ENCODE measurements around the gene PTCRA. TPM values are rescaled to one million over a fixed set of nuclear protein-coding genes. Genes with fewer than 3 reads are reported as not detected.

Gene PTCRA
- total and polyA plus RNA-seq, 4 donors, result 0.37 to 5.5 (median 4.0) TPM

DNA sequence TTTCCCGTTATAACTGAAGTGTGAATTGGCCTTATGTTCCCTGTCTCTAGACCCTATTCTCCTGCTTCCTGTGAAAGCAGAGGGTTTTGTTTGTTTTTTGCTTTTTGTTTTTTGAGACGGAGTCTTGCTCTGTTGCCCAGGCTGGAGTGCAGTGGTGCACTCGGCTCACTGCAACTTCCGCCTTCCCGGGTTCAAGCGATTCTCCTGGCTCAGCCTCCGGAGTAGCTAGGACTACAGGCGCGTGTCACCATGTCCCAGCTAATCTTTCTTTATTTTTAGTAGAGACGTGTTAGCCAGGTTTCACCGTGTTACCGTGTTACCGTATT is 44.0 kb downstream of the PTCRA start:
- WGBS, 2 donors, result 14 to 47% methylated on average over 13 of the region's 13 CpGs
- TF ChIP-seq, protein P1, sequence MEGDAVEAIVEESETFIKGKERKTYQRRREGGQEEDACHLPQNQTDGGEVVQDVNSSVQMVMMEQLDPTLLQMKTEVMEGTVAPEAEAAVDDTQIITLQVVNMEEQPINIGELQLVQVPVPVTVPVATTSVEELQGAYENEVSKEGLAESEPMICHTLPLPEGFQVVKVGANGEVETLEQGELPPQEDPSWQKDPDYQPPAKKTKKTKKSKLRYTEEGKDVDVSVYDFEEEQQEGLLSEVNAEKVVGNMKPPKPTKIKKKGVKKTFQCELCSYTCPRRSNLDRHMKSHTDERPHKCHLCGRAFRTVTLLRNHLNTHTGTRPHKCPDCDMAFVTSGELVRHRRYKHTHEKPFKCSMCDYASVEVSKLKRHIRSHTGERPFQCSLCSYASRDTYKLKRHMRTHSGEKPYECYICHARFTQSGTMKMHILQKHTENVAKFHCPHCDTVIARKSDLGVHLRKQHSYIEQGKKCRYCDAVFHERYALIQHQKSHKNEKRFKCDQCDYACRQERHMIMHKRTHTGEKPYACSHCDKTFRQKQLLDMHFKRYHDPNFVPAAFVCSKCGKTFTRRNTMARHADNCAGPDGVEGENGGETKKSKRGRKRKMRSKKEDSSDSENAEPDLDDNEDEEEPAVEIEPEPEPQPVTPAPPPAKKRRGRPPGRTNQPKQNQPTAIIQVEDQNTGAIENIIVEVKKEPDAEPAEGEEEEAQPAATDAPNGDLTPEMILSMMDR (IDR thresholded peaks at IDR 0.05; ENCODE audit: control extremely low read depth, extremely low read depth), result no peak
- Histone ChIP-seq H3K9ac (ENCODE audit: insufficient read depth in 1 of 2, low read length in 2 of 2) (no peak overlapping the region), H3K9me3 (ENCODE audit: control insufficient read depth in 4 of 4, insufficient read depth in 3 of 4, low read length in 3 of 4) (no peaks in the 10 kb centered on the region), H3K4me1 (ENCODE audit: control insufficient read depth in 5 of 5, insufficient read depth in 5 of 5, low read length in 5 of 5) (peaks cover 0 to 14% (median 2%) of the 10 kb centered on the region in 5 donors), H3K4me3 (no peak overlapping the region), H3K36me3 (ENCODE audit: control insufficient read depth in 4 of 4, insufficient read depth in 4 of 4, low read length in 4 of 4) (peaks cover 0 to 18% (median 7%) of the 10 kb centered on the region in 4 donors), H3K27me3 (ENCODE audit: control insufficient read depth in 3 of 3, insufficient read depth in 3 of 3, low read length in 2 of 3) (peaks cover 0 to 4% (median 3%) of the 10 kb centered on the region in 3 donors), H3K27ac (ENCODE audit: low read depth in 1 of 2, low read length in 1 of 2) (peak overlapping the region in 1 of 2 donors; percentile 52)
- no peak for DNase-seq
- no peak for ATAC-seq (ENCODE audit: insufficient read depth, low FRiP score)

DNA sequence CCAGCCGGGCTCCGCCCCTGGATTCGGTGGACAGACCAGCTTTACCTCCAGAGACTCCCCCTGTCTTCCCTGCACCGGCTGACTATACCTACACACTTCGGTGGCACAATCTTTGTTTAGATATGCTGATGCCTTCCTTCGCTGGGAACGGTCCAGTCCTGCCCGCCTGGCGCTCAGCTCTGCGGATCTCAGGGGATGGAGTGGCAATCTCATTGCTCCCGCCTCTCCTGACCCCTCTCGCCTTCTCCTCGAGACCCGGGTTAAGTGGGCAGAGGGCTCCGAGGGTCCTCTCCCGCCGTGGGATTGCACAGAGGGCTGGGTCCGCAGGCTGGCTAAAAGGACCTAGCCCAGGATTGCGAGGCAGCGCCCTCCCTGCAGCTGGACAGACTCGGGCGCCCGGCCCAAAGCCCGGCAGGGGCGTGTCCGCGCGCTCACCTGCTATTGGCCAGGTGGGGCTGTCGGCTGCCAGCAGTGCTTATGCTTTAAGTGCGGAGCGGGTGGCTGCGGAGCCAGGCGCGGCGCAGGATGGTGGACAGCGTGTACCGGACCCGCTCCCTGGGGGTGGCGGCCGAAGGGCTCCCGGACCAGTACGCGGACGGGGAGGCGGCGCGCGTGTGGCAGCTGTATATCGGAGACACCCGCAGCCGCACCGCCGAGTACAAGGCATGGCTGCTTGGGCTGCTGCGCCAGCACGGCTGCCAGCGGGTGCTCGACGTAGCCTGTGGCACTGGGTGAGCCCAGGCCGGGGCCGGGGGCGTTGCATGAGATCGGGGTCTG is 44.6 kb downstream of the PTCRA start, which contains the start of gene GNMT:
TSS of gene GNMT (plus strand) at position 512 of the 777 bp plus-strand sequence. CDS start at position 526, 14 bp downstream.
- peak; percentile 25 to 54 (median 43) for DNase-seq
- peaks cover 0 to 4% (median 3%) of the 10 kb centered on the region in 3 donors for H3K27me3 ChIP-seq (ENCODE audit: control insufficient read depth in 3 of 3, insufficient read depth in 3 of 3, low read length in 2 of 3)
- H3K4me1 ChIP-seq (ENCODE audit: control insufficient read depth in 5 of 5, insufficient read depth in 5 of 5, low read length in 5 of 5), result peaks cover 0 to 14% (median 2%) of the 10 kb centered on the region in 5 donors
- no peaks in the 10 kb centered on the region for H3K9me3 ChIP-seq (ENCODE audit: control insufficient read depth in 4 of 4, insufficient read depth in 3 of 4, low read length in 3 of 4)
- peak within 1 kb of the TSS; percentile 8 for H3K4me3 ChIP-seq
- H3K36me3 ChIP-seq (ENCODE audit: control insufficient read depth in 4 of 4, insufficient read depth in 4 of 4, low read length in 4 of 4), result peaks cover 0 to 23% (median 9%) of the 10 kb centered on the region in 4 donors
- TF ChIP-seq, protein P1 (IDR thresholded peaks at IDR 0.05; ENCODE audit: control extremely low read depth, extremely low read depth), result no peak
- 3% methylated on average over 61 to 62 of the region's 62 CpGs for WGBS, 2 donors
- H3K27ac ChIP-seq (ENCODE audit: low read depth in 1 of 2, low read length in 1 of 2), result peak within 1 kb of the TSS in 1 of 2 donors; percentile 54
- peak; percentile 85 for ATAC-seq (ENCODE audit: insufficient read depth, low FRiP score)
- no peak within 1 kb of the TSS for H3K9ac ChIP-seq (ENCODE audit: insufficient read depth in 1 of 2, low read length in 2 of 2)

DNA sequence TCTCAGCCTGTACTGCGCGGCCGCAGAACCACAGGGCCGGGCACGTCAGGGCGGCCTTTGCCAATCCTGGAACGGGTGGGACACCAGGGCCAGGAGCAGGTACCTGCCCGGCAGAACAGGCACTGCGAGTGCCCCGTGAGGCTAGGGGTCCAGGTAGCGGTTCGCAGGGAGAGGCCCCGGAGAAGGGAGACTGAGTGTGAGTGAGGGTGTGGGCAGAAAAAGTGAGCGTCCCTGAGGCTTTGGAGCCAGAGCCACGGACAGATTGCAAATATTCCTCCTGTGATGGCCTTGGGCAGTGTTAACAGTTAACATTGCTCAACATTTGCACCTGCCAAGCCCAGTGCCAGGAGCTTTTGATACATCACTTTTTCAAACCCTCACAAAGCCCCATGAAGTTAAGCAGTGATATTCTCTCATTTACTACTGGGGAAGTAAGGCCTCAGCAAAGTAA is 45.2 kb downstream of the PTCRA start:
- no peak for DNase-seq
- Histone ChIP-seq H3K4me1 (ENCODE audit: control insufficient read depth in 5 of 5, insufficient read depth in 5 of 5, low read length in 5 of 5) (peaks cover 0 to 14% (median 2%) of the 10 kb centered on the region in 5 donors), H3K9me3 (ENCODE audit: control insufficient read depth in 4 of 4, insufficient read depth in 3 of 4, low read length in 3 of 4) (no peaks in the 10 kb centered on the region), H3K27me3 (ENCODE audit: control insufficient read depth in 3 of 3, insufficient read depth in 3 of 3, low read length in 2 of 3) (peaks cover 0 to 4% (median 3%) of the 10 kb centered on the region in 3 donors), H3K4me3 (peak overlapping the region; percentile 8), H3K36me3 (ENCODE audit: control insufficient read depth in 4 of 4, insufficient read depth in 4 of 4, low read length in 4 of 4) (peaks cover 0 to 28% (median 9%) of the 10 kb centered on the region in 4 donors), H3K9ac (ENCODE audit: insufficient read depth in 1 of 2, low read length in 2 of 2) (no peak overlapping the region), H3K27ac (ENCODE audit: low read depth in 1 of 2, low read length in 1 of 2) (peak overlapping the region in 1 of 2 donors; percentile 13)
- ATAC-seq (ENCODE audit: insufficient read depth, low FRiP score), result no peak
- TF ChIP-seq, protein P1 (IDR thresholded peaks at IDR 0.05; ENCODE audit: control extremely low read depth, extremely low read depth), result no peak
- WGBS, 2 donors, result 27 to 28% methylated on average over 15 of the region's 15 CpGs
